PFSK-1 (cell line): ENCODE results near the gene GRIK1.

ENCODE experiments used
- FOXP2 ChIP-seq: optimal IDR thresholded peaks from 2 replicates; pipeline ENCODE3; 2011; ENCODE audit warnings: borderline replicate concordance, control low read depth, inconsistent platforms; ENCODE audit not compliant: insufficient read depth; ENCODE audit errors: extremely low read length, extremely low read depth
- POLR2AphosphoS5 ChIP-seq: IDR thresholded peaks from 2 replicates; pipeline ENCODE4 v1.6.1; 2012; ENCODE audit warnings: low read depth, mild to moderate bottlenecking, control low read depth, low read length, moderate library complexity
- SIN3A ChIP-seq: IDR thresholded peaks from 2 replicates; pipeline ENCODE4 v1.6.1; 2012; ENCODE audit warnings: mild to moderate bottlenecking, low read length, moderate library complexity, borderline replicate concordance; ENCODE audit not compliant: insufficient read depth
- TAF1 ChIP-seq: IDR thresholded peaks from 2 replicates; pipeline ENCODE4 v1.6.1; 2012; ENCODE audit warnings: low read length, control low read depth, borderline replicate concordance; ENCODE audit not compliant: insufficient read depth
- TF ChIP-seq, protein P1 (sequence below), 2 experiments: IDR thresholded peaks; 2 replicates each; pipeline versions ENCODE4 v1.6.1 to v1.8.0; 2011 to 2012; ENCODE audit warnings: low read depth in 2 of 2, low read length in 2 of 2, control low read depth in 1 of 2, inconsistent platforms in 1 of 2, mild to moderate bottlenecking in 1 of 2, moderate library complexity in 1 of 2; ENCODE audit not compliant: insufficient read depth in 1 of 2

Gene GRIK1

GRCh38 chr21:29801122-29801521 lies 138.7 kb downstream of the GRIK1 start:
- TF ChIP-seq POLR2AphosphoS5 (no peak), TAF1 (no peak), SIN3A (no peak), FOXP2 (no peak)
- TF ChIP-seq, protein P1, sequence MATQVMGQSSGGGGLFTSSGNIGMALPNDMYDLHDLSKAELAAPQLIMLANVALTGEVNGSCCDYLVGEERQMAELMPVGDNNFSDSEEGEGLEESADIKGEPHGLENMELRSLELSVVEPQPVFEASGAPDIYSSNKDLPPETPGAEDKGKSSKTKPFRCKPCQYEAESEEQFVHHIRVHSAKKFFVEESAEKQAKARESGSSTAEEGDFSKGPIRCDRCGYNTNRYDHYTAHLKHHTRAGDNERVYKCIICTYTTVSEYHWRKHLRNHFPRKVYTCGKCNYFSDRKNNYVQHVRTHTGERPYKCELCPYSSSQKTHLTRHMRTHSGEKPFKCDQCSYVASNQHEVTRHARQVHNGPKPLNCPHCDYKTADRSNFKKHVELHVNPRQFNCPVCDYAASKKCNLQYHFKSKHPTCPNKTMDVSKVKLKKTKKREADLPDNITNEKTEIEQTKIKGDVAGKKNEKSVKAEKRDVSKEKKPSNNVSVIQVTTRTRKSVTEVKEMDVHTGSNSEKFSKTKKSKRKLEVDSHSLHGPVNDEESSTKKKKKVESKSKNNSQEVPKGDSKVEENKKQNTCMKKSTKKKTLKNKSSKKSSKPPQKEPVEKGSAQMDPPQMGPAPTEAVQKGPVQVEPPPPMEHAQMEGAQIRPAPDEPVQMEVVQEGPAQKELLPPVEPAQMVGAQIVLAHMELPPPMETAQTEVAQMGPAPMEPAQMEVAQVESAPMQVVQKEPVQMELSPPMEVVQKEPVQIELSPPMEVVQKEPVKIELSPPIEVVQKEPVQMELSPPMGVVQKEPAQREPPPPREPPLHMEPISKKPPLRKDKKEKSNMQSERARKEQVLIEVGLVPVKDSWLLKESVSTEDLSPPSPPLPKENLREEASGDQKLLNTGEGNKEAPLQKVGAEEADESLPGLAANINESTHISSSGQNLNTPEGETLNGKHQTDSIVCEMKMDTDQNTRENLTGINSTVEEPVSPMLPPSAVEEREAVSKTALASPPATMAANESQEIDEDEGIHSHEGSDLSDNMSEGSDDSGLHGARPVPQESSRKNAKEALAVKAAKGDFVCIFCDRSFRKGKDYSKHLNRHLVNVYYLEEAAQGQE (IDR thresholded peaks at IDR 0.05; ENCODE audit: insufficient read depth in 1 of 2, low read depth in 2 of 2, low read length in 2 of 2), result no peak

- TF ChIP-seq TAF1 (no peak), POLR2AphosphoS5 (no peak), SIN3A (no peak), FOXP2 (no peak)
- TF ChIP-seq, protein P1 (IDR thresholded peaks at IDR 0.05; ENCODE audit: insufficient read depth in 1 of 2, low read depth in 2 of 2, low read length in 2 of 2), result no peak
Measured at GRCh38 chr21:29800056-29800455, 139.7 kb downstream of the GRIK1 start.

DNA sequence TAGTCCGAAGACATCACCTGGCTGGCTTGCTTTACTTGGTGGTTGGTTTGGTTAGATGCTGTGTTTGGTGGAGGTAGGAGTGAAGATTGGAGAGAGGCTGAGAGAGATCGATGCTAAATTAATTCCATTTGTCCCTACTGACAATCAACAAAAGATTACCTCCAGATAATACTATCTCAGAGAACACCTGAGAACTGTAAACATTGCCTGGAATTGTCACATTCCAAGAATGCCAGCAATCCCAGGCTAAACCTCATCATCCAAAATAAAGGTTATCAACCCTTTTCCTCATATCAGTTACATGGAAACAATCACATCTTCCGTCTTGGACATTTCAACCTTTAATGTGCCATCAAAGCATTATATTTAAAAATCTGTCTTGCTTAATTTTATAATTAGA lies 141.0 kb downstream of the GRIK1 start:
- TF ChIP-seq TAF1 (no peak), SIN3A (no peak), POLR2AphosphoS5 (no peak), FOXP2 (no peak)
- TF ChIP-seq, protein P1 (IDR thresholded peaks at IDR 0.05; ENCODE audit: insufficient read depth in 1 of 2, low read depth in 2 of 2, low read length in 2 of 2), result no peak

DNA sequence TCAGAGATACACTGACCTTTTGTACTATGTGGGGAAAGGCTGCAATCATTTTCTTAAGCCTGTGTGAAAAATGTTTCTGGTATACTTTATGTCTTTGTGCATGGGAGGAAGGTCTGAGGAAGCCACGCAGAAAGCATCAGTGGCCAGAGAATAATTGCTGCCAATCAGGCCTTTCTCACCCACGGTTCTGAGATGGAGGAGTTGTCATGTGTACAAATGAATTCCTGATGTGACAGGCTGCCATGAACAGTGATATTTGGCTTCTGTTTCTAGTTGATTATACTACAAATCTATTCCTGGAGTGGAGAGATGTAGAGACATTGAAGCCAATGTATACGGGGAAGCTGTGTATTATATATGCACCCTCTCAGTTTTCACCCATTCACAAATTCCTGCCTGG lies 142.6 kb downstream of the GRIK1 start:
- no peak for TF ChIP-seq FOXP2
- TF ChIP-seq, protein P1 (IDR thresholded peaks at IDR 0.05; ENCODE audit: insufficient read depth in 1 of 2, low read depth in 2 of 2, low read length in 2 of 2), result no peak
- TF ChIP-seq SIN3A, result no peak
- no peak for TF ChIP-seq POLR2AphosphoS5
- TF ChIP-seq TAF1, result no peak

GRCh38 chr21:29793712-29794111 lies 146.1 kb downstream of the GRIK1 start:
- TF ChIP-seq, protein P1 (IDR thresholded peaks at IDR 0.05; ENCODE audit: insufficient read depth in 1 of 2, low read depth in 2 of 2, low read length in 2 of 2), result no peak
- TF ChIP-seq POLR2AphosphoS5 (no peak), SIN3A (no peak), TAF1 (no peak), FOXP2 (no peak)
